Liver (tissue), 9 donors: ENCODE results near the gene ACOT7. TPM values are rescaled to one million over a fixed set of nuclear protein-coding genes. Genes with fewer than 3 reads are reported as not detected.

Experiments
- DNase-seq: peaks from one replicate; pipeline ENCODE4 v3.0.0-alpha.2; 2017; ENCODE audit warnings: low spot score
- H3K27ac ChIP-seq, 2 donors: one replicate each; pipeline ENCODE4 v1.7.0; 2013; ENCODE audit warnings: inconsistent platforms in 2 of 2, low read length in 2 of 2, control low read depth in 1 of 2, low read depth in 1 of 2, mild to moderate bottlenecking in 1 of 2
- H3K27me3 ChIP-seq, 4 donors: one replicate each; pipeline versions ENCODE4 v1.6.1 to v1.7.0; 2013; ENCODE audit warnings: low read length in 3 of 4, inconsistent platforms in 1 of 4, mild to moderate bottlenecking in 1 of 4, moderate library complexity in 1 of 4; ENCODE audit not compliant: control insufficient read depth in 4 of 4, insufficient read depth in 4 of 4
- H3K36me3 ChIP-seq, 4 donors: one replicate each; pipeline versions ENCODE4 v1.6.1 to v1.7.0; 2013; ENCODE audit warnings: low read length in 3 of 4, mild to moderate bottlenecking in 3 of 4, low read depth in 1 of 4, moderate library complexity in 1 of 4; ENCODE audit not compliant: control insufficient read depth in 4 of 4, insufficient read depth in 3 of 4
- H3K4me1 ChIP-seq, 4 donors: one replicate each; pipeline versions ENCODE4 v1.6.1 to v1.7.0; 2013; ENCODE audit warnings: low read length in 3 of 4, mild to moderate bottlenecking in 3 of 4, moderate library complexity in 1 of 4; ENCODE audit not compliant: control insufficient read depth in 4 of 4, insufficient read depth in 4 of 4
- H3K4me3 ChIP-seq, 3 donors: one replicate each; pipeline versions ENCODE4 v1.6.1 to v1.7.0; 2013; ENCODE audit warnings: low read length in 3 of 3, control low read depth in 1 of 3, low read depth in 1 of 3, mild to moderate bottlenecking in 1 of 3
- H3K9ac ChIP-seq, 2 donors: one replicate each; pipeline ENCODE4 v1.7.0; 2013; ENCODE audit warnings: low read length in 2 of 2, mild to moderate bottlenecking in 2 of 2, moderate library complexity in 2 of 2, control low read depth in 1 of 2, low read depth in 1 of 2
- H3K9me3 ChIP-seq, 4 donors: one replicate each; pipeline versions ENCODE4 v1.6.1 to v1.7.0; 2013; ENCODE audit warnings: low read length in 3 of 4; ENCODE audit not compliant: control insufficient read depth in 4 of 4
- EGR1 ChIP-seq, 2 donors: IDR thresholded peaks; 2 replicates each; pipeline ENCODE4 v1.6.1; 2016 to 2018; ENCODE audit warnings: antibody characterized with exemption in 2 of 2, low read depth in 2 of 2
- FOXA1 ChIP-seq: IDR thresholded peaks from 2 replicates; pipeline ENCODE4 v1.6.1; 2016; ENCODE audit warnings: antibody characterized with exemption
- FOXA2 ChIP-seq: IDR thresholded peaks from 2 replicates; pipeline ENCODE4 v1.6.1; 2016; ENCODE audit warnings: antibody characterized with exemption
- GABPA ChIP-seq, 2 donors: IDR thresholded peaks in 1 of 2; conservative IDR thresholded peaks in 1 of 2; 2 replicates each; pipeline ENCODE4 v1.6.1; 2016; ENCODE audit warnings: antibody characterized with exemption in 2 of 2, mild to moderate bottlenecking in 1 of 2, moderate library complexity in 1 of 2
- HNF4A ChIP-seq, 2 donors: conservative IDR thresholded peaks; 2 replicates each; pipeline ENCODE4 v1.6.1; 2016; ENCODE audit warnings: antibody characterized with exemption in 2 of 2, mild to moderate bottlenecking in 2 of 2
- HNF4G ChIP-seq: IDR thresholded peaks from 2 replicates; pipeline ENCODE4 v1.6.1; 2016; ENCODE audit warnings: antibody characterized with exemption
- JUND ChIP-seq, 2 donors: IDR thresholded peaks; 2 replicates each; pipeline ENCODE4 v1.6.1; 2016; ENCODE audit warnings: antibody characterized with exemption in 2 of 2
- NR2F2 ChIP-seq: IDR thresholded peaks from 2 replicates; pipeline ENCODE4 v1.6.1; 2016; ENCODE audit warnings: antibody characterized with exemption
- RAD21 ChIP-seq, 2 donors: IDR thresholded peaks; 2 replicates each; pipeline ENCODE4 v1.6.1; 2016; ENCODE audit warnings: antibody characterized with exemption in 2 of 2, mild to moderate bottlenecking in 2 of 2
- RXRA ChIP-seq, 2 donors: IDR thresholded peaks; 2 replicates each; pipeline ENCODE4 v1.6.1; 2017 to 2018; ENCODE audit warnings: antibody characterized with exemption in 2 of 2, mild to moderate bottlenecking in 1 of 2
- SP1 ChIP-seq: IDR thresholded peaks from 2 replicates; pipeline ENCODE4 v1.6.1; 2018; ENCODE audit warnings: antibody characterized with exemption, mild to moderate bottlenecking
- TAF1 ChIP-seq: conservative IDR thresholded peaks from 2 replicates; pipeline ENCODE4 v1.6.1; 2016; ENCODE audit warnings: antibody characterized with exemption, mild to moderate bottlenecking
- YY1 ChIP-seq: IDR thresholded peaks from 2 replicates; pipeline ENCODE4 v1.6.1; 2016; ENCODE audit warnings: antibody characterized with exemption, mild to moderate bottlenecking
- WGBS: extraction: QIAGEN DNeasy Blood & Tissue Kit; methylation state at CpG from one replicate; pipeline ENCODE4 v1.1.7; 2013; 5-methylcytosine and 5-hydroxymethylcytosine counted together
- polyA plus RNA-seq, 2 donors: library from polyadenylated mRNA; stranded (reverse) in 1 of 2; unstranded in 1 of 2; fragments of 200-250 nt in 1 of 2; fragments of >200 nt in 1 of 2; fragmentation: Nextera tagmentation in 1 of 2; extraction: Ambion mirVana in 1 of 2; gene quantifications; one replicate each; pipeline versions ENCODE4 v1.2.1 to v1.2.3, GENCODE V29; 2013 to 2015
- total RNA-seq, 2 donors: library from RNA; depleted of rRNA; stranded (reverse); fragments of >200 nt; gene quantifications; one replicate each; pipeline ENCODE4 v1.2.3, GENCODE V29; 2014
- TF ChIP-seq, protein P1 (sequence below): IDR thresholded peaks from 2 replicates; pipeline ENCODE4 v1.6.1; 2016; ENCODE audit warnings: antibody characterized with exemption
- TF ChIP-seq, protein P2 (sequence below): IDR thresholded peaks from 2 replicates; pipeline ENCODE4 v1.6.1; 2016; ENCODE audit warnings: antibody characterized with exemption
- TF ChIP-seq, protein P3 (sequence below): fragments of 150-350 bp; IDR thresholded peaks from 2 replicates; pipeline ENCODE4 v1.5.1; 2017; ENCODE audit warnings: improper control_type of control experiment, low read depth, low read length; ENCODE audit not compliant: missing input control
- TF ChIP-seq, protein P4 (sequence below): IDR thresholded peaks from 2 replicates; pipeline ENCODE4 v1.6.1; 2016; ENCODE audit warnings: antibody characterized with exemption
- TF ChIP-seq, protein P5 (sequence below): IDR thresholded peaks from 2 replicates; pipeline ENCODE4 v1.6.1; 2016; ENCODE audit warnings: antibody characterized with exemption, mild to moderate bottlenecking
- donor health status: healthy.
- donor health status: healthy.
- donor health status: healthy.
- donor health status: healthy.
- donor health status: healthy.

ACOT7 gene
- total and polyA plus RNA-seq, 4 donors = 8.7 to 14.4 (median 10.4) TPM

DNA sequence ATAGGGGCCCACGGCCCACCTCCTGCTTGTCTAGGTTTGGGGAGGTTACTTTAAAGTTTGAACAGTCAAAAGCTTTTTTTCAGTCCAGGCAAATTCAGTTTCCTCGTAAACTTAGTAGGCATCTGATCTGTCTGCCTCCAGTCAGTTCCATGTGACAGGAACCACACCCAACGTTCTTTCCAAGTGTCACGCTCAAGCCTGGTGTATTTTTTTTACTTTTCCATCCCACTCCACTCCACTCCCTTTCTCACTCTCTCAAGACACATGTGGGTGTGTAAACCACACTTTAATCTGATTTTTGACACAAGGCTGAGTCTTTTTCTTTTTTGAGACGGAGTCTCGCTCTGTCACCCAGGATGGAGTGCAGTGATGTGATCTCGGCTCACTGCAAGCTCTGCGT, 72.4 kb downstream of the ACOT7 start:
- no peak for DNase-seq
- Histone ChIP-seq H3K36me3 (peaks cover 0 to 15% (median 7%) of the 10 kb centered on the region in 4 donors), H3K27ac (no peak overlapping the region), H3K9ac (no peak overlapping the region), H3K4me3 (no peak overlapping the region), H3K4me1 (no peaks in the 10 kb centered on the region), H3K9me3 (no peaks in the 10 kb centered on the region), H3K27me3 (no peaks in the 10 kb centered on the region)
- WGBS = 87% methylated on average over 8 of the region's 8 CpGs
- TF ChIP-seq FOXA1 (no peak), SP1 (no peak), HNF4A (conservative IDR thresholded peaks at IDR 0.05) (no peak), TAF1 (no peak)
- TF ChIP-seq, protein P1, sequence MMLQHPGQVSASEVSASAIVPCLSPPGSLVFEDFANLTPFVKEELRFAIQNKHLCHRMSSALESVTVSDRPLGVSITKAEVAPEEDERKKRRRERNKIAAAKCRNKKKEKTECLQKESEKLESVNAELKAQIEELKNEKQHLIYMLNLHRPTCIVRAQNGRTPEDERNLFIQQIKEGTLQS = no peak

DNA sequence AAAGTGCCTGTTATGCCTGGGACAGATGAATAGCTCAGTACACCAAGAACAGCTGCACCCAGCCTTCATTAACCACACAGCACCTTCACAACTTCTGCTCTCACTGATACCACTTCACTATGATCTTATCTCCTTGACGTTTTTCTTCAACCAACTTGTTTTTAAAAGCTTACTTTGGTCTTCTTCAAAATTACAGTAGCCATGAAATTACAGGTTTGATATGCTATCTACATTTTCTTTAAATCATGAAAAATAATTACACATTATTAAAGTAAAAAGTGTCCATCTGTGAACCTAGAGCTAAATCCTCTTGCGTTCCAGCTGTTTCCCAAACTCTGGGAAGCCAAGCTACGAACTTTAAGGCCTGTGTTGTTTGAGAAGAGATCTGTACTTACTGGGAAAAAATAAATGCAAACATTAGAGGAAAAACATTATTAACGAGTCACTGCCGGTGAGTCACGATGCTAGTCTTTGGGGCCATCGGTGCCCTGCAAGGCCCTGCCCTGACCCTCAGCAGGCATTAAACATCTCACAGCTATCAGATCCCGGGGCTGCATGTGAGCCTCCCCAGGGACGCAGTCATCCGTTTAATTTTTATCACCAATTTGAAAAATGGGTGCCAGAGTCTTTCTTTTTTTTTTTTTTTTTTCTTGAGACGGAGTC, 76.3 kb downstream of the ACOT7 start:
- H3K4me3 ChIP-seq = no peak overlapping the region
- TF ChIP-seq NR2F2 = no peak
- TF ChIP-seq FOXA2 = no peak
- no peak for TF ChIP-seq FOXA1
- TF ChIP-seq RAD21 (IDR thresholded peaks at IDR 0.05) = no peak
- no peak for TF ChIP-seq SP1
- no peak for TF ChIP-seq GABPA (IDR thresholded peaks at IDR 0.05 in 1 of 2, conservative IDR thresholded peaks at IDR 0.05 in 1 of 2)
- no peak for TF ChIP-seq YY1
- TF ChIP-seq, protein P2, sequence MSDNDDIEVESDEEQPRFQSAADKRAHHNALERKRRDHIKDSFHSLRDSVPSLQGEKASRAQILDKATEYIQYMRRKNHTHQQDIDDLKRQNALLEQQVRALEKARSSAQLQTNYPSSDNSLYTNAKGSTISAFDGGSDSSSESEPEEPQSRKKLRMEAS = no peak
- TF ChIP-seq JUND (IDR thresholded peaks at IDR 0.05) = no peak
- TF ChIP-seq, protein P3, sequence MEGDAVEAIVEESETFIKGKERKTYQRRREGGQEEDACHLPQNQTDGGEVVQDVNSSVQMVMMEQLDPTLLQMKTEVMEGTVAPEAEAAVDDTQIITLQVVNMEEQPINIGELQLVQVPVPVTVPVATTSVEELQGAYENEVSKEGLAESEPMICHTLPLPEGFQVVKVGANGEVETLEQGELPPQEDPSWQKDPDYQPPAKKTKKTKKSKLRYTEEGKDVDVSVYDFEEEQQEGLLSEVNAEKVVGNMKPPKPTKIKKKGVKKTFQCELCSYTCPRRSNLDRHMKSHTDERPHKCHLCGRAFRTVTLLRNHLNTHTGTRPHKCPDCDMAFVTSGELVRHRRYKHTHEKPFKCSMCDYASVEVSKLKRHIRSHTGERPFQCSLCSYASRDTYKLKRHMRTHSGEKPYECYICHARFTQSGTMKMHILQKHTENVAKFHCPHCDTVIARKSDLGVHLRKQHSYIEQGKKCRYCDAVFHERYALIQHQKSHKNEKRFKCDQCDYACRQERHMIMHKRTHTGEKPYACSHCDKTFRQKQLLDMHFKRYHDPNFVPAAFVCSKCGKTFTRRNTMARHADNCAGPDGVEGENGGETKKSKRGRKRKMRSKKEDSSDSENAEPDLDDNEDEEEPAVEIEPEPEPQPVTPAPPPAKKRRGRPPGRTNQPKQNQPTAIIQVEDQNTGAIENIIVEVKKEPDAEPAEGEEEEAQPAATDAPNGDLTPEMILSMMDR = no peak
- TF ChIP-seq, protein P1 = no peak
- TF ChIP-seq TAF1 = no peak
- TF ChIP-seq, protein P4, sequence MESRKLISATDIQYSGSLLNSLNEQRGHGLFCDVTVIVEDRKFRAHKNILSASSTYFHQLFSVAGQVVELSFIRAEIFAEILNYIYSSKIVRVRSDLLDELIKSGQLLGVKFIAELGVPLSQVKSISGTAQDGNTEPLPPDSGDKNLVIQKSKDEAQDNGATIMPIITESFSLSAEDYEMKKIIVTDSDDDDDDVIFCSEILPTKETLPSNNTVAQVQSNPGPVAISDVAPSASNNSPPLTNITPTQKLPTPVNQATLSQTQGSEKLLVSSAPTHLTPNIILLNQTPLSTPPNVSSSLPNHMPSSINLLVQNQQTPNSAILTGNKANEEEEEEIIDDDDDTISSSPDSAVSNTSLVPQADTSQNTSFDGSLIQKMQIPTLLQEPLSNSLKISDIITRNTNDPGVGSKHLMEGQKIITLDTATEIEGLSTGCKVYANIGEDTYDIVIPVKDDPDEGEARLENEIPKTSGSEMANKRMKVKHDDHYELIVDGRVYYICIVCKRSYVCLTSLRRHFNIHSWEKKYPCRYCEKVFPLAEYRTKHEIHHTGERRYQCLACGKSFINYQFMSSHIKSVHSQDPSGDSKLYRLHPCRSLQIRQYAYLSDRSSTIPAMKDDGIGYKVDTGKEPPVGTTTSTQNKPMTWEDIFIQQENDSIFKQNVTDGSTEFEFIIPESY = no peak
- TF ChIP-seq, protein P5, sequence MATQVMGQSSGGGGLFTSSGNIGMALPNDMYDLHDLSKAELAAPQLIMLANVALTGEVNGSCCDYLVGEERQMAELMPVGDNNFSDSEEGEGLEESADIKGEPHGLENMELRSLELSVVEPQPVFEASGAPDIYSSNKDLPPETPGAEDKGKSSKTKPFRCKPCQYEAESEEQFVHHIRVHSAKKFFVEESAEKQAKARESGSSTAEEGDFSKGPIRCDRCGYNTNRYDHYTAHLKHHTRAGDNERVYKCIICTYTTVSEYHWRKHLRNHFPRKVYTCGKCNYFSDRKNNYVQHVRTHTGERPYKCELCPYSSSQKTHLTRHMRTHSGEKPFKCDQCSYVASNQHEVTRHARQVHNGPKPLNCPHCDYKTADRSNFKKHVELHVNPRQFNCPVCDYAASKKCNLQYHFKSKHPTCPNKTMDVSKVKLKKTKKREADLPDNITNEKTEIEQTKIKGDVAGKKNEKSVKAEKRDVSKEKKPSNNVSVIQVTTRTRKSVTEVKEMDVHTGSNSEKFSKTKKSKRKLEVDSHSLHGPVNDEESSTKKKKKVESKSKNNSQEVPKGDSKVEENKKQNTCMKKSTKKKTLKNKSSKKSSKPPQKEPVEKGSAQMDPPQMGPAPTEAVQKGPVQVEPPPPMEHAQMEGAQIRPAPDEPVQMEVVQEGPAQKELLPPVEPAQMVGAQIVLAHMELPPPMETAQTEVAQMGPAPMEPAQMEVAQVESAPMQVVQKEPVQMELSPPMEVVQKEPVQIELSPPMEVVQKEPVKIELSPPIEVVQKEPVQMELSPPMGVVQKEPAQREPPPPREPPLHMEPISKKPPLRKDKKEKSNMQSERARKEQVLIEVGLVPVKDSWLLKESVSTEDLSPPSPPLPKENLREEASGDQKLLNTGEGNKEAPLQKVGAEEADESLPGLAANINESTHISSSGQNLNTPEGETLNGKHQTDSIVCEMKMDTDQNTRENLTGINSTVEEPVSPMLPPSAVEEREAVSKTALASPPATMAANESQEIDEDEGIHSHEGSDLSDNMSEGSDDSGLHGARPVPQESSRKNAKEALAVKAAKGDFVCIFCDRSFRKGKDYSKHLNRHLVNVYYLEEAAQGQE = no peak
- no peak for TF ChIP-seq RXRA (IDR thresholded peaks at IDR 0.05)
- TF ChIP-seq HNF4G = no peak
- TF ChIP-seq EGR1 (IDR thresholded peaks at IDR 0.05; ENCODE audit: low read depth in 2 of 2) = no peak
- TF ChIP-seq HNF4A (conservative IDR thresholded peaks at IDR 0.05) = no peak
- WGBS = 86% methylated on average over 11 of the region's 11 CpGs

More for the DNA sequence above, 76.3 kb downstream of the ACOT7 start:
- Histone ChIP-seq H3K27me3 (no peaks in the 10 kb centered on the region), H3K9ac (no peak overlapping the region), H3K36me3 (peaks cover 0 to 13% (median 7%) of the 10 kb centered on the region in 4 donors), H3K9me3 (no peaks in the 10 kb centered on the region), H3K4me1 (no peaks in the 10 kb centered on the region), H3K27ac (no peak overlapping the region)
- DNase-seq = no peak
